Astrocyte (in vitro differentiated cells and primary cell): Measurements from ENCODE around the gene WSCD2. TPM values are rescaled to one million over a fixed set of nuclear protein-coding genes. Genes with fewer than 3 reads are reported as not detected.

Experiments
- DNase-seq: peaks from one replicate; pipeline ENCODE4 v3.0.0-alpha.2; 2010; ENCODE audit warnings: low read depth
- FAIRE-seq: peaks from 2 replicates; lab custom pipeline; 2011; peaks lifted over from hg19 to GRCh38; lab: Jason Lieb, UNC
- H2AFZ ChIP-seq: 2 replicates; pipeline ENCODE4 v1.6.0; 2012; ENCODE audit warnings: low read depth, low read length, inconsistent platforms
- H3K27ac ChIP-seq: 2 replicates; pipeline ENCODE4 v1.5.1; 2011; ENCODE audit warnings: low read depth, low read length, inconsistent platforms
- H3K27me3 ChIP-seq: 2 replicates; pipeline ENCODE4 v1.6.0; 2011; ENCODE audit warnings: low read length, inconsistent platforms; ENCODE audit not compliant: insufficient read depth
- H3K36me3 ChIP-seq: 2 replicates; pipeline ENCODE4 v1.5.1; 2011; ENCODE audit warnings: low read length, inconsistent platforms; ENCODE audit not compliant: insufficient read depth
- H3K4me1 ChIP-seq: 2 replicates; pipeline ENCODE4 v1.5.1; 2011; ENCODE audit warnings: low read length, inconsistent platforms; ENCODE audit not compliant: insufficient read depth
- H3K4me2 ChIP-seq: 2 replicates; pipeline ENCODE4 v1.6.0; 2012; ENCODE audit warnings: low read length, inconsistent platforms
- H3K4me3 ChIP-seq: 2 replicates; pipeline ENCODE4 v1.5.1; 2011; ENCODE audit warnings: low read depth, mild to moderate bottlenecking, low read length, inconsistent platforms; ENCODE audit not compliant: insufficient read depth
- H3K79me2 ChIP-seq: 2 replicates; pipeline ENCODE4 v1.6.0; 2012; ENCODE audit warnings: mild to moderate bottlenecking, low read length, inconsistent platforms; ENCODE audit not compliant: insufficient read depth
- H3K9ac ChIP-seq: 2 replicates; pipeline ENCODE4 v1.6.0; 2012; ENCODE audit warnings: mild to moderate bottlenecking, low read length, inconsistent platforms
- H3K9me3 ChIP-seq: 2 replicates; pipeline ENCODE4 v1.5.1; 2012; ENCODE audit warnings: low read depth, mild to moderate bottlenecking, low read length, inconsistent platforms; ENCODE audit not compliant: insufficient read depth
- H4K20me1 ChIP-seq: 2 replicates; pipeline ENCODE4 v1.6.0; 2012; ENCODE audit warnings: low read length, inconsistent platforms; ENCODE audit not compliant: insufficient read depth
- H3K27ac Mint-ChIP-seq: one replicate; pipeline ENCODE4 v1.8.0; 2021; ENCODE audit warnings: mild to moderate bottlenecking, mixed read lengths; ENCODE audit not compliant: unreplicated experiment
- H3K27me3 Mint-ChIP-seq: one replicate; pipeline ENCODE4 v1.8.0; 2021; ENCODE audit warnings: low read depth, mixed read lengths; ENCODE audit not compliant: unreplicated experiment
- H3K36me3 Mint-ChIP-seq: one replicate; pipeline ENCODE4 v1.8.0; 2021; ENCODE audit warnings: low read depth, mixed read lengths; ENCODE audit not compliant: unreplicated experiment
- H3K4me1 Mint-ChIP-seq: one replicate; pipeline ENCODE4 v1.8.0; 2021; ENCODE audit warnings: low read depth, mixed read lengths; ENCODE audit not compliant: unreplicated experiment
- H3K4me3 Mint-ChIP-seq: one replicate; pipeline ENCODE4 v1.8.0; 2021; ENCODE audit warnings: mild to moderate bottlenecking, moderate library complexity, mixed read lengths; ENCODE audit not compliant: unreplicated experiment
- H3K9me3 Mint-ChIP-seq: one replicate; pipeline ENCODE4 v1.8.0; 2021; ENCODE audit warnings: mild to moderate bottlenecking, mixed read lengths; ENCODE audit not compliant: unreplicated experiment
- CTCF ChIP-seq: IDR thresholded peaks from 2 replicates; pipeline ENCODE4 v1.5.1; 2011; ENCODE audit warnings: low read depth, mild to moderate bottlenecking, inconsistent platforms, low read length, moderate library complexity; ENCODE audit not compliant: insufficient read depth
- EZH2 ChIP-seq: IDR thresholded peaks from 2 replicates; pipeline ENCODE4 v1.6.1; 2012; ENCODE audit warnings: mild to moderate bottlenecking, low read length, inconsistent platforms; ENCODE audit not compliant: insufficient read depth
- total RNA-seq: library from RNA; stranded (reverse); gene quantifications from 2 replicates; pipeline ENCODE4 v1.2.1, GENCODE V29; 2021

WSCD2 gene
- total RNA-seq, 1 donor from 2014 or later = 0.11 TPM

- DNase-seq (no peak), FAIRE-seq (no peak)
- no peaks in the 10 kb centered on the region for H3K79me2 ChIP-seq
- H3K9me3 Mint-ChIP-seq = no peaks in the 10 kb centered on the region
- no peak overlapping the region for H3K27ac Mint-ChIP-seq
- peaks cover 47% of the 10 kb centered on the region for H3K27me3 Mint-ChIP-seq
- no peaks in the 10 kb centered on the region for H3K4me1 Mint-ChIP-seq
- no peak overlapping the region for H3K9ac ChIP-seq
- no peak overlapping the region for H3K4me3 ChIP-seq
- peak overlapping the region; percentile 78 for H3K4me3 Mint-ChIP-seq
- no peaks in the 10 kb centered on the region for H3K9me3 ChIP-seq
- H3K27me3 ChIP-seq = peaks cover 25% of the 10 kb centered on the region
- no peak overlapping the region for H3K27ac ChIP-seq
- H3K36me3 ChIP-seq = no peaks in the 10 kb centered on the region
- H3K4me1 ChIP-seq = no peaks in the 10 kb centered on the region
- no peak overlapping the region for H2AFZ ChIP-seq
- H4K20me1 ChIP-seq = no peaks in the 10 kb centered on the region
- no peaks in the 10 kb centered on the region for H3K36me3 Mint-ChIP-seq
- H3K4me2 ChIP-seq = peak overlapping the region; percentile 59
- no peak for TF ChIP-seq EZH2
- TF ChIP-seq CTCF = no peak
These were observed 669 bp upstream of the WSCD2 start for GRCh38 chr12:108128221-108129016.

- Histone ChIP-seq H3K27ac (no peak overlapping the region), H3K36me3 (no peaks in the 10 kb centered on the region), H3K4me1 (no peaks in the 10 kb centered on the region), H3K4me2 (no peak overlapping the region), H2AFZ (no peak overlapping the region), H3K79me2 (no peaks in the 10 kb centered on the region), H3K27me3 (peaks cover 25% of the 10 kb centered on the region), H3K9ac (no peak overlapping the region), H3K4me3 (no peak overlapping the region), H4K20me1 (no peaks in the 10 kb centered on the region), H3K9me3 (no peaks in the 10 kb centered on the region)
- FAIRE-seq (no peak), DNase-seq (no peak)
- Mint-ChIP-seq H3K4me3 (no peak overlapping the region), H3K27ac (no peak overlapping the region), H3K27me3 (peaks cover 53% of the 10 kb centered on the region), H3K4me1 (no peaks in the 10 kb centered on the region), H3K36me3 (no peaks in the 10 kb centered on the region), H3K9me3 (no peaks in the 10 kb centered on the region)
- TF ChIP-seq CTCF = no peak
- TF ChIP-seq EZH2 = no peak
These were observed 1.9 kb downstream of the WSCD2 start for GRCh38 chr12:108131035-108131434.

GRCh38 chr12:108131657-108132126 is 2.6 kb downstream of the WSCD2 start:
- Mint-ChIP-seq H3K4me3 (no peak overlapping the region), H3K4me1 (no peaks in the 10 kb centered on the region), H3K27me3 (peaks cover 53% of the 10 kb centered on the region), H3K9me3 (no peaks in the 10 kb centered on the region), H3K36me3 (no peaks in the 10 kb centered on the region), H3K27ac (no peak overlapping the region)
- no peak overlapping the region for H3K27ac ChIP-seq
- FAIRE-seq = no peak
- no peak for DNase-seq
- H3K9me3 ChIP-seq = no peaks in the 10 kb centered on the region
- no peak overlapping the region for H3K9ac ChIP-seq
- H2AFZ ChIP-seq = no peak overlapping the region
- no peak overlapping the region for H3K4me3 ChIP-seq
- no peaks in the 10 kb centered on the region for H4K20me1 ChIP-seq
- no peaks in the 10 kb centered on the region for H3K36me3 ChIP-seq
- no peak for TF ChIP-seq EZH2
- TF ChIP-seq CTCF = no peak
- H3K79me2 ChIP-seq = no peaks in the 10 kb centered on the region
- peaks cover 25% of the 10 kb centered on the region for H3K27me3 ChIP-seq
- no peaks in the 10 kb centered on the region for H3K4me1 ChIP-seq
- H3K4me2 ChIP-seq = no peak overlapping the region
